HEK293 (cell line): ENCODE results near the gene NTN3.

Experiments used
- CTCF ChIA-PET: fragments of 350-600 bp; formaldehyde crosslinking; extraction: SDS; loops from one replicate; lab custom pipeline; 2021; ENCODE audit warnings: antibody characterized with exemption; lab: Yijun Ruan, JAX
- POLR2A ChIA-PET: fragments of 300-600 bp; formaldehyde crosslinking; extraction: SDS; loops from one replicate; lab custom pipeline; 2020; ENCODE audit warnings: antibody characterized with exemption, inconsistent platforms; lab: Yijun Ruan, JAX
- H3K27ac ChIP-seq: fragments of 200-500 bp; sonication (Bioruptor generic); 2 replicates; pipeline ENCODE4 v1.5.1; 2014; ENCODE audit warnings: low read depth, low read length, control low read depth, inconsistent platforms; ENCODE audit errors: extremely low read depth
- H3K36me3 ChIP-seq, 2 experiments: fragments of 200-500 bp in 1 of 2; sonication (Bioruptor generic) in 1 of 2; 1 replicate in 1 of 2; 2 replicates in 1 of 2; pipeline ENCODE4 v1.5.1; 2014 to 2017; ENCODE audit warnings: inconsistent platforms in 2 of 2, low read length in 2 of 2; ENCODE audit not compliant: control insufficient read depth in 2 of 2, insufficient read depth in 1 of 2
- H3K4me1 ChIP-seq: fragments of 200-500 bp; sonication (Bioruptor generic); 2 replicates; pipeline ENCODE4 v1.5.1; 2014; ENCODE audit warnings: mild to moderate bottlenecking, low read length, inconsistent platforms; ENCODE audit not compliant: control insufficient read depth, insufficient read depth
- H3K4me3 ChIP-seq: 2 replicates; pipeline ENCODE4 v1.5.1; 2011; ENCODE audit warnings: low read depth, mild to moderate bottlenecking, control low read depth, low read length, moderate library complexity
- H3K9me3 ChIP-seq: fragments of 200-500 bp; sonication (Bioruptor generic); 2 replicates; pipeline ENCODE4 v1.5.1; 2014; ENCODE audit warnings: low read depth, low read length, inconsistent platforms; ENCODE audit not compliant: control insufficient read depth, insufficient read depth
- BCL11A ChIP-seq: fragments of 450-650 bp; formaldehyde crosslinking; IDR thresholded peaks from 2 replicates; pipeline ENCODE4 v1.5.1; 2016; ENCODE audit warnings: low read depth, missing biosample characterization, missing genetic modification characterization
- SCRT1 ChIP-seq: fragments of 450-650 bp; formaldehyde crosslinking; IDR thresholded peaks from 2 replicates; pipeline ENCODE4 v1.5.1; 2016; ENCODE audit warnings: missing biosample characterization, missing genetic modification characterization, borderline replicate concordance
- TCF7L2 ChIP-seq: IDR thresholded peaks from 2 replicates; pipeline ENCODE4 v1.6.1; 2011; ENCODE audit warnings: low read depth, mild to moderate bottlenecking, inconsistent platforms, low read length, moderate library complexity, borderline replicate concordance
- YY2 ChIP-seq: fragments of 450-650 bp; formaldehyde crosslinking; IDR thresholded peaks from 2 replicates; pipeline ENCODE4 v1.5.1; 2016; ENCODE audit warnings: missing biosample characterization, missing genetic modification characterization
- ZBTB21 ChIP-seq: fragments of 450-650 bp; formaldehyde crosslinking; IDR thresholded peaks from 2 replicates; pipeline ENCODE4 v1.5.1; 2017; ENCODE audit warnings: missing biosample characterization, missing genetic modification characterization
- ZBTB7A ChIP-seq: fragments of 450-650 bp; formaldehyde crosslinking; IDR thresholded peaks from 2 replicates; pipeline ENCODE4 v1.5.1; 2016; ENCODE audit warnings: low read depth, missing biosample characterization, missing genetic modification characterization
- ZFP3 ChIP-seq: fragments of 450-650 bp; formaldehyde crosslinking; IDR thresholded peaks from 2 replicates; pipeline ENCODE4 v1.5.1; 2016; ENCODE audit warnings: low read depth, missing biosample characterization, missing genetic modification characterization
- ZNF140 ChIP-seq: fragments of 450-650 bp; formaldehyde crosslinking; IDR thresholded peaks from 2 replicates; pipeline ENCODE4 v1.5.1; 2016; ENCODE audit warnings: missing biosample characterization, missing genetic modification characterization
- ZNF169 ChIP-seq: fragments of 450-650 bp; formaldehyde crosslinking; IDR thresholded peaks from 2 replicates; pipeline ENCODE4 v1.5.1; 2016; ENCODE audit warnings: missing biosample characterization, missing genetic modification characterization
- ZNF184 ChIP-seq: fragments of 450-650 bp; IDR thresholded peaks from 2 replicates; pipeline ENCODE4 v1.5.1; 2018; ENCODE audit warnings: missing biosample characterization, mild to moderate bottlenecking, missing genetic modification characterization
- ZNF23 ChIP-seq: fragments of 450-650 bp; formaldehyde crosslinking; IDR thresholded peaks from 2 replicates; pipeline ENCODE4 v1.5.1; 2016; ENCODE audit warnings: missing biosample characterization, missing genetic modification characterization, borderline replicate concordance
- ZNF24 ChIP-seq: fragments of 450-650 bp; formaldehyde crosslinking; IDR thresholded peaks from 2 replicates; pipeline ENCODE4 v1.5.1; 2016; ENCODE audit warnings: missing biosample characterization, missing genetic modification characterization
- ZNF311 ChIP-seq: fragments of 450-650 bp; formaldehyde crosslinking; IDR thresholded peaks from 2 replicates; pipeline ENCODE4 v1.5.1; 2017; ENCODE audit warnings: missing biosample characterization, missing genetic modification characterization, borderline replicate concordance
- ZNF404 ChIP-seq: fragments of 450-650 bp; formaldehyde crosslinking; IDR thresholded peaks from 2 replicates; pipeline ENCODE4 v1.5.1; 2017; ENCODE audit warnings: missing biosample characterization, missing genetic modification characterization
- ZNF473 ChIP-seq: fragments of 450-650 bp; formaldehyde crosslinking; IDR thresholded peaks from 2 replicates; pipeline ENCODE4 v1.5.1; 2017; ENCODE audit warnings: missing biosample characterization, missing genetic modification characterization
- ZNF529 ChIP-seq: fragments of 450-650 bp; formaldehyde crosslinking; IDR thresholded peaks from 2 replicates; pipeline ENCODE4 v1.5.1; 2017; ENCODE audit warnings: missing genetic modification characterization, missing biosample characterization; ENCODE audit not compliant: insufficient replicate concordance
- ZNF654 ChIP-seq: fragments of 450-650 bp; formaldehyde crosslinking; IDR thresholded peaks from 2 replicates; pipeline ENCODE4 v1.5.1; 2016; ENCODE audit warnings: low read depth, missing biosample characterization, missing genetic modification characterization
- ZNF664 ChIP-seq: fragments of 450-650 bp; formaldehyde crosslinking; IDR thresholded peaks from 2 replicates; pipeline ENCODE4 v1.5.1; 2016; ENCODE audit warnings: missing biosample characterization, missing genetic modification characterization
- ZNF707 ChIP-seq: fragments of 450-650 bp; formaldehyde crosslinking; IDR thresholded peaks from 2 replicates; pipeline ENCODE4 v1.5.1; 2016; ENCODE audit warnings: missing biosample characterization, missing genetic modification characterization
- ZNF768 ChIP-seq: fragments of 450-650 bp; formaldehyde crosslinking; IDR thresholded peaks from 2 replicates; pipeline ENCODE4 v1.5.1; 2018; ENCODE audit warnings: missing biosample characterization, mild to moderate bottlenecking, missing genetic modification characterization
- ZNF776 ChIP-seq: fragments of 450-650 bp; formaldehyde crosslinking; IDR thresholded peaks from 2 replicates; pipeline ENCODE4 v1.5.0; 2017; ENCODE audit warnings: missing biosample characterization, missing genetic modification characterization, borderline replicate concordance
- TF ChIP-seq, protein P1 (sequence below): fragments of 450-650 bp; formaldehyde crosslinking; IDR thresholded peaks from 2 replicates; pipeline ENCODE4 v1.5.0; 2017; ENCODE audit warnings: missing biosample characterization, missing genetic modification characterization, borderline replicate concordance
- TF ChIP-seq, protein P2 (sequence below): fragments of 450-650 bp; formaldehyde crosslinking; IDR thresholded peaks from 2 replicates; pipeline ENCODE4 v1.5.1; 2016; ENCODE audit warnings: missing biosample characterization, missing genetic modification characterization, borderline replicate concordance
- TF ChIP-seq, protein P3 (sequence below): fragments of 450-650 bp; formaldehyde crosslinking; IDR thresholded peaks from 2 replicates; pipeline ENCODE4 v1.5.1; 2016; ENCODE audit warnings: missing biosample characterization, missing genetic modification characterization
- TF ChIP-seq, protein P4 (sequence below): fragments of 450-650 bp; formaldehyde crosslinking; IDR thresholded peaks from 2 replicates; pipeline ENCODE4 v1.5.1; 2016; ENCODE audit warnings: missing biosample characterization, missing genetic modification characterization

The NTN3 gene

DNA sequence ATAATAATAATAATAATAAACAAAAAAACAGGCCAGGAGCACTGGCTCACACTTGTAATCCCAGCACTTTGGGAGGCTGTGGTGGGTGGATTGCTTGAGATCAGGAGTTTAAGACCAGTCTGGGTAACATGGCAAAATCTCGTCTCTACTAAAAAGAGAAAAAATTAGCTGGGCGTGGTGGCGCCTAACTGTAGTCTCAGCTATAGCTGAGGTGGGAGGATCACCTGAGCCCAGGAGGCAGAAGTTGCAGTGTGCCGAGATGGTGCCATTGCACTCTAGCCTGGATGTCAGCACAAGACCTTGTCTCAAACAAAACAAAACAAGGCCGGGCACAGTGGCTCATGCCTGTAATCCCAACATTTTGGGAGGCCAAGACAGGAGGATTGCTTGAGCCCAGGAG, 23.9 kb downstream of the NTN3 start:
- no peak overlapping the region for H3K4me3 ChIP-seq
- peaks cover 0 to 41% of the 10 kb centered on the region in 2 experiments; a peak in 2 of 3 replicates for H3K36me3 ChIP-seq
- no peaks in the 10 kb centered on the region for H3K9me3 ChIP-seq
- ChIA-PET POLR2A (interaction anchor here (0.8 kb wide), 1 partner anchor 243 kb away, joined by 3 read pairs; no protein-coding TSS in a partner anchor), CTCF (interaction anchor here (0.7 kb wide), 1 partner anchor 65 kb away, joined by 3 read pairs; no protein-coding TSS in a partner anchor)
- TF ChIP-seq ZNF529 (tag by site-specific recombination) (no peak), ZNF776 (no peak), SCRT1 (tag by site-specific recombination) (no peak), ZNF404 (tag by site-specific recombination) (no peak), ZNF23 (tag by site-specific recombination) (no peak), ZBTB21 (no peak), ZNF311 (tag by site-specific recombination) (no peak), ZNF184 (tag by site-specific recombination) (no peak), TCF7L2 (no peak), ZNF169 (tag by site-specific recombination) (no peak)
- TF ChIP-seq, protein P1, sequence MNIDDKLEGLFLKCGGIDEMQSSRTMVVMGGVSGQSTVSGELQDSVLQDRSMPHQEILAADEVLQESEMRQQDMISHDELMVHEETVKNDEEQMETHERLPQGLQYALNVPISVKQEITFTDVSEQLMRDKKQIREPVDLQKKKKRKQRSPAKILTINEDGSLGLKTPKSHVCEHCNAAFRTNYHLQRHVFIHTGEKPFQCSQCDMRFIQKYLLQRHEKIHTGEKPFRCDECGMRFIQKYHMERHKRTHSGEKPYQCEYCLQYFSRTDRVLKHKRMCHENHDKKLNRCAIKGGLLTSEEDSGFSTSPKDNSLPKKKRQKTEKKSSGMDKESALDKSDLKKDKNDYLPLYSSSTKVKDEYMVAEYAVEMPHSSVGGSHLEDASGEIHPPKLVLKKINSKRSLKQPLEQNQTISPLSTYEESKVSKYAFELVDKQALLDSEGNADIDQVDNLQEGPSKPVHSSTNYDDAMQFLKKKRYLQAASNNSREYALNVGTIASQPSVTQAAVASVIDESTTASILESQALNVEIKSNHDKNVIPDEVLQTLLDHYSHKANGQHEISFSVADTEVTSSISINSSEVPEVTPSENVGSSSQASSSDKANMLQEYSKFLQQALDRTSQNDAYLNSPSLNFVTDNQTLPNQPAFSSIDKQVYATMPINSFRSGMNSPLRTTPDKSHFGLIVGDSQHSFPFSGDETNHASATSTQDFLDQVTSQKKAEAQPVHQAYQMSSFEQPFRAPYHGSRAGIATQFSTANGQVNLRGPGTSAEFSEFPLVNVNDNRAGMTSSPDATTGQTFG (tag by site-specific recombination): no peak
- H3K4me1 ChIP-seq: no peaks in the 10 kb centered on the region
- H3K27ac ChIP-seq: no peak overlapping the region

DNA sequence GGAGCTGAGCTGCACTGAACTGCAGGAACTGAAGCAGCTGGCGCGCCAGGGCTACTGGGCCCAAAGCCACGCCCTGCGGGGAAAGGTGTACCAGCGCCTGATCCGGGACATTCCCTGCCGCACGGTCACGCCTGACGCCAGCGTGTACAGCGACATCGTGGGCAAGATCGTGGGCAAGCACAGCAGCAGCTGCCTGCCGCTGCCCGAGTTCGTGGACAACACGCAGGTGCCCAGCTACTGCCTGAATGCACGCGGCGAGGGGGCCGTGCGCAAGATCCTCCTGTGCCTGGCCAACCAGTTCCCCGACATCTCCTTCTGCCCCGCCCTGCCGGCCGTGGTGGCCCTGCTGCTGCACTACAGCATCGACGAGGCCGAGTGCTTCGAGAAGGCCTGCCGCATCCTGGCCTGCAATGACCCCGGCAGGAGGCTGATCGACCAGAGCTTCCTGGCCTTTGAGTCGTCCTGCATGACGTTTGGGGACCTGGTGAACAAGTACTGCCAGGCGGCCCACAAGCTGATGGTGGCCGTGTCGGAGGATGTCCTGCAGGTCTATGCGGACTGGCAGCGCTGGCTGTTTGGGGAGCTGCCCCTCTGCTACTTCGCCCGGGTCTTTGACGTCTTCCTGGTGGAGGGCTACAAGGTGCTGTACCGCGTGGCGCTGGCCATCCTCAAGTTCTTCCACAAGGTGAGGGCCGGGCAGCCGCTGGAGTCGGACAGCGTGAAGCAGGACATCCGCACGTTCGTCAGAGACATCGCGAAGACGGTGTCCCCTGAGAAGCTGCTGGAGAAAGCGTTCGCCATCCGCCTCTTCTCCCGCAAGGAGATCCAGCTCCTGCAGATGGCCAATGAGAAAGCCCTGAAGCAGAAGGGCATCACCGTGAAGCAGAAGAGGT, 25.4 kb downstream of the NTN3 start:
- H3K9me3 ChIP-seq: no peaks in the 10 kb centered on the region
- no peak overlapping the region for H3K4me3 ChIP-seq
- CTCF ChIA-PET: no interaction called here
- POLR2A ChIA-PET: interaction anchor here (0.6 kb wide), 2 partner anchors 22 to 271 kb away, joined by 3 read pairs; no protein-coding TSS in a partner anchor
- no peak overlapping the region for H3K27ac ChIP-seq
- TF ChIP-seq ZBTB7A (tag by site-specific recombination): no peak
- TF ChIP-seq ZFP3 (tag by site-specific recombination): no peak
- TF ChIP-seq, protein P2, sequence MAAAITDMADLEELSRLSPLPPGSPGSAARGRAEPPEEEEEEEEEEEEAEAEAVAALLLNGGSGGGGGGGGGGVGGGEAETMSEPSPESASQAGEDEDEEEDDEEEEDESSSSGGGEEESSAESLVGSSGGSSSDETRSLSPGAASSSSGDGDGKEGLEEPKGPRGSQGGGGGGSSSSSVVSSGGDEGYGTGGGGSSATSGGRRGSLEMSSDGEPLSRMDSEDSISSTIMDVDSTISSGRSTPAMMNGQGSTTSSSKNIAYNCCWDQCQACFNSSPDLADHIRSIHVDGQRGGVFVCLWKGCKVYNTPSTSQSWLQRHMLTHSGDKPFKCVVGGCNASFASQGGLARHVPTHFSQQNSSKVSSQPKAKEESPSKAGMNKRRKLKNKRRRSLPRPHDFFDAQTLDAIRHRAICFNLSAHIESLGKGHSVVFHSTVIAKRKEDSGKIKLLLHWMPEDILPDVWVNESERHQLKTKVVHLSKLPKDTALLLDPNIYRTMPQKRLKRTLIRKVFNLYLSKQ (tag by site-specific recombination): no peak
- no peak for TF ChIP-seq ZNF664
- TF ChIP-seq ZNF24: no peak
- TF ChIP-seq, protein P3, sequence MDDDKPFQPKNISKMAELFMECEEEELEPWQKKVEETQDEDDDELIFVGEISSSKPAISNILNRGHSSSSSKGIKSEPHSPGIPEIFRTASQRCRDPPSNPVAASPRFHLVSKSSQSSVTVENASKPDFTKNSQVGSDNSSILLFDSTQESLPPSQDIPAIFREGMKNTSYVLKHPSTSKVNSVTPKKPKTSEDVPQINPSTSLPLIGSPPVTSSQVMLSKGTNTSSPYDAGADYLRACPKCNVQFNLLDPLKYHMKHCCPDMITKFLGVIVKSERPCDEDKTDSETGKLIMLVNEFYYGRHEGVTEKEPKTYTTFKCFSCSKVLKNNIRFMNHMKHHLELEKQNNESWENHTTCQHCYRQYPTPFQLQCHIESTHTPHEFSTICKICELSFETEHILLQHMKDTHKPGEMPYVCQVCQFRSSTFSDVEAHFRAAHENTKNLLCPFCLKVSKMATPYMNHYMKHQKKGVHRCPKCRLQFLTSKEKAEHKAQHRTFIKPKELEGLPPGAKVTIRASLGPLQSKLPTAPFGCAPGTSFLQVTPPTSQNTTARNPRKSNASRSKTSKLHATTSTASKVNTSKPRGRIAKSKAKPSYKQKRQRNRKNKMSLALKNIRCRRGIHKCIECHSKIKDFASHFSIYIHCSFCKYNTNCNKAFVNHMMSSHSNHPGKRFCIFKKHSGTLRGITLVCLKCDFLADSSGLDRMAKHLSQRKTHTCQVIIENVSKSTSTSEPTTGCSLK (tag by site-specific recombination): no peak
- TF ChIP-seq, protein P4, sequence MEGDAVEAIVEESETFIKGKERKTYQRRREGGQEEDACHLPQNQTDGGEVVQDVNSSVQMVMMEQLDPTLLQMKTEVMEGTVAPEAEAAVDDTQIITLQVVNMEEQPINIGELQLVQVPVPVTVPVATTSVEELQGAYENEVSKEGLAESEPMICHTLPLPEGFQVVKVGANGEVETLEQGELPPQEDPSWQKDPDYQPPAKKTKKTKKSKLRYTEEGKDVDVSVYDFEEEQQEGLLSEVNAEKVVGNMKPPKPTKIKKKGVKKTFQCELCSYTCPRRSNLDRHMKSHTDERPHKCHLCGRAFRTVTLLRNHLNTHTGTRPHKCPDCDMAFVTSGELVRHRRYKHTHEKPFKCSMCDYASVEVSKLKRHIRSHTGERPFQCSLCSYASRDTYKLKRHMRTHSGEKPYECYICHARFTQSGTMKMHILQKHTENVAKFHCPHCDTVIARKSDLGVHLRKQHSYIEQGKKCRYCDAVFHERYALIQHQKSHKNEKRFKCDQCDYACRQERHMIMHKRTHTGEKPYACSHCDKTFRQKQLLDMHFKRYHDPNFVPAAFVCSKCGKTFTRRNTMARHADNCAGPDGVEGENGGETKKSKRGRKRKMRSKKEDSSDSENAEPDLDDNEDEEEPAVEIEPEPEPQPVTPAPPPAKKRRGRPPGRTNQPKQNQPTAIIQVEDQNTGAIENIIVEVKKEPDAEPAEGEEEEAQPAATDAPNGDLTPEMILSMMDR (tag by site-specific recombination): no peak
- no peak for TF ChIP-seq BCL11A
- TF ChIP-seq ZNF473: no peak
- no peak for TF ChIP-seq YY2 (tag by site-specific recombination)
- no peak for TF ChIP-seq ZNF707 (tag by site-specific recombination)
- TF ChIP-seq ZNF654 (tag by site-specific recombination): no peak
- TF ChIP-seq ZNF140: no peak
- no peak for TF ChIP-seq ZNF768 (tag by site-specific recombination)
- peaks cover 0 to 39% of the 10 kb centered on the region in 2 experiments; a peak in 2 of 3 replicates for H3K36me3 ChIP-seq
- no peaks in the 10 kb centered on the region for H3K4me1 ChIP-seq
